Measurements from ENCODE around the gene PTGFRN.

DNA sequence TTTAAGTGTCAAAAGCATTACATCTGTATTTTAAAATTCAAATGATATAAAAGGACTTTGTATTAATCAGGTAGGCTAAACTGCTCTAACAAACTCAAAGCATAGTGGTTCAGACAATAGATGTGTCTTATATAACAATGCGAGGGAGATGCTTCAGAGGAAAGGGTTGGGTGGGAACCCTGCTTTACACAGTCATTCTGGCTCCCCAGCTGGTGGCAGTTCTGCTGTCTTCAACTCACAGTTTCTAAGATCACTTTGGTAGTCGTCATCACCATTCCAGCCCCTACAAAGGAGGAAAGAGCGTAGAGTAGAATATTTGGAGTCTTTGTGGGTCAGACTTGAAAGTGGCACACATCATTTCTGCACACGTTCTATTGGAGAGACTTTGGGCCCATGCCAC is 4.2 kb downstream of the PTGFRN start:
- TF ChIP-seq POLR2A (IDR thresholded peaks at IDR 0.05), result no peak
- TF ChIP-seq, protein P1, sequence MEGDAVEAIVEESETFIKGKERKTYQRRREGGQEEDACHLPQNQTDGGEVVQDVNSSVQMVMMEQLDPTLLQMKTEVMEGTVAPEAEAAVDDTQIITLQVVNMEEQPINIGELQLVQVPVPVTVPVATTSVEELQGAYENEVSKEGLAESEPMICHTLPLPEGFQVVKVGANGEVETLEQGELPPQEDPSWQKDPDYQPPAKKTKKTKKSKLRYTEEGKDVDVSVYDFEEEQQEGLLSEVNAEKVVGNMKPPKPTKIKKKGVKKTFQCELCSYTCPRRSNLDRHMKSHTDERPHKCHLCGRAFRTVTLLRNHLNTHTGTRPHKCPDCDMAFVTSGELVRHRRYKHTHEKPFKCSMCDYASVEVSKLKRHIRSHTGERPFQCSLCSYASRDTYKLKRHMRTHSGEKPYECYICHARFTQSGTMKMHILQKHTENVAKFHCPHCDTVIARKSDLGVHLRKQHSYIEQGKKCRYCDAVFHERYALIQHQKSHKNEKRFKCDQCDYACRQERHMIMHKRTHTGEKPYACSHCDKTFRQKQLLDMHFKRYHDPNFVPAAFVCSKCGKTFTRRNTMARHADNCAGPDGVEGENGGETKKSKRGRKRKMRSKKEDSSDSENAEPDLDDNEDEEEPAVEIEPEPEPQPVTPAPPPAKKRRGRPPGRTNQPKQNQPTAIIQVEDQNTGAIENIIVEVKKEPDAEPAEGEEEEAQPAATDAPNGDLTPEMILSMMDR (IDR thresholded peaks at IDR 0.05 in 8 of 11, conservative IDR thresholded peaks at IDR 0.05 in 3 of 11), result no peak

Measured in spleen (tissue), 7 donors.